ENCODE data around the gene KCNF1.

KCNF1 gene

GRCh38 chr2:10868465-10869314, 43.0 kb upstream of the KCNF1 start:
- ATAC-seq: peak; percentile 87

GRCh38 chr2:10871978-10872377, 39.8 kb upstream of the KCNF1 start:
- TF ChIP-seq ZNF565 (CRISPR knock-in tag; conservative IDR thresholded peaks at IDR 0.05; ENCODE audit: low read depth) (no peak), ZFP30 (CRISPR knock-in tag; IDR thresholded peaks at IDR 0.05) (no peak), SNAI2 (CRISPR knock-in tag; IDR thresholded peaks at IDR 0.05) (no peak), ARNTL (CRISPR knock-in tag; IDR thresholded peaks at IDR 0.05; ENCODE audit: borderline replicate concordance, low read depth) (no peak), ISL1 (CRISPR knock-in tag; IDR thresholded peaks at IDR 0.05) (no peak), BACH2 (CRISPR knock-in tag; IDR thresholded peaks at IDR 0.05; ENCODE audit: borderline replicate concordance) (no peak), PPARA (CRISPR knock-in tag; IDR thresholded peaks at IDR 0.05; ENCODE audit: borderline replicate concordance) (no peak), ZNF8 (CRISPR knock-in tag; IDR thresholded peaks at IDR 0.05) (no peak), TSHZ2 (CRISPR knock-in tag; IDR thresholded peaks at IDR 0.05) (no peak), OSR1 (CRISPR knock-in tag; IDR thresholded peaks at IDR 0.05) (no peak), ZC3H10 (CRISPR knock-in tag; IDR thresholded peaks at IDR 0.05) (no peak), CSRNP3 (CRISPR knock-in tag; IDR thresholded peaks at IDR 0.05) (no peak), PATZ1 (CRISPR knock-in tag; IDR thresholded peaks at IDR 0.05; ENCODE audit: borderline replicate concordance) (no peak), CREB5 (CRISPR knock-in tag; IDR thresholded peaks at IDR 0.05; ENCODE audit: low read depth) (no peak)
- no peak for ATAC-seq

More at GRCh38 chr2:10868465-10869314, 43.0 kb upstream of the KCNF1 start:
- TF ChIP-seq ISL1 (CRISPR knock-in tag; IDR thresholded peaks at IDR 0.05) (peak; percentile 46), RARB (CRISPR knock-in tag; IDR thresholded peaks at IDR 0.05) (no peak), ZNF70 (CRISPR knock-in tag; IDR thresholded peaks at IDR 0.05) (no peak), ZFP3 (CRISPR knock-in tag; IDR thresholded peaks at IDR 0.05) (peak; percentile 95)

- no peak for ATAC-seq
- TF ChIP-seq SNAI2 (CRISPR knock-in tag; IDR thresholded peaks at IDR 0.05): no peak
- no peak for TF ChIP-seq CSDC2 (CRISPR knock-in tag; IDR thresholded peaks at IDR 0.05)
- TF ChIP-seq ZNF8 (CRISPR knock-in tag; IDR thresholded peaks at IDR 0.05): no peak
- no peak for TF ChIP-seq CREB5 (CRISPR knock-in tag; IDR thresholded peaks at IDR 0.05; ENCODE audit: low read depth)
- no peak for TF ChIP-seq TCF4 (CRISPR knock-in tag; IDR thresholded peaks at IDR 0.05; ENCODE audit: borderline replicate concordance)
- no peak for TF ChIP-seq POU6F1 (CRISPR knock-in tag; IDR thresholded peaks at IDR 0.05; ENCODE audit: borderline replicate concordance, low read depth)
- no peak for TF ChIP-seq TOX (CRISPR knock-in tag; IDR thresholded peaks at IDR 0.05; ENCODE audit: borderline replicate concordance)
Observed at GRCh38 chr2:10873171-10873570, 38.6 kb upstream of the KCNF1 start.

Data from SK-N-SH treated with all-trans-retinoic acid at 6 μM for 48 hours (cell line).